HTR-8/SVneo (cell line): ENCODE measurements around the gene KLHL6.

Experiments
- DNase-seq: peaks from one replicate; pipeline ENCODE4 v3.0.0; 2011; ENCODE audit warnings: low spot score, mixed read lengths; ENCODE audit not compliant: insufficient read length
- FAIRE-seq: peaks from 2 replicates; lab custom pipeline; 2011; peaks lifted over from hg19 to GRCh38; lab: Jason Lieb, UNC

Gene KLHL6, protein sequence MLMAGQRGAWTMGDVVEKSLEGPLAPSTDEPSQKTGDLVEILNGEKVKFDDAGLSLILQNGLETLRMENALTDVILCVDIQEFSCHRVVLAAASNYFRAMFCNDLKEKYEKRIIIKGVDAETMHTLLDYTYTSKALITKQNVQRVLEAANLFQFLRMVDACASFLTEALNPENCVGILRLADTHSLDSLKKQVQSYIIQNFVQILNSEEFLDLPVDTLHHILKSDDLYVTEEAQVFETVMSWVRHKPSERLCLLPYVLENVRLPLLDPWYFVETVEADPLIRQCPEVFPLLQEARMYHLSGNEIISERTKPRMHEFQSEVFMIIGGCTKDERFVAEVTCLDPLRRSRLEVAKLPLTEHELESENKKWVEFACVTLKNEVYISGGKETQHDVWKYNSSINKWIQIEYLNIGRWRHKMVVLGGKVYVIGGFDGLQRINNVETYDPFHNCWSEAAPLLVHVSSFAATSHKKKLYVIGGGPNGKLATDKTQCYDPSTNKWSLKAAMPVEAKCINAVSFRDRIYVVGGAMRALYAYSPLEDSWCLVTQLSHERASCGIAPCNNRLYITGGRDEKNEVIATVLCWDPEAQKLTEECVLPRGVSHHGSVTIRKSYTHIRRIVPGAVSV

DNA sequence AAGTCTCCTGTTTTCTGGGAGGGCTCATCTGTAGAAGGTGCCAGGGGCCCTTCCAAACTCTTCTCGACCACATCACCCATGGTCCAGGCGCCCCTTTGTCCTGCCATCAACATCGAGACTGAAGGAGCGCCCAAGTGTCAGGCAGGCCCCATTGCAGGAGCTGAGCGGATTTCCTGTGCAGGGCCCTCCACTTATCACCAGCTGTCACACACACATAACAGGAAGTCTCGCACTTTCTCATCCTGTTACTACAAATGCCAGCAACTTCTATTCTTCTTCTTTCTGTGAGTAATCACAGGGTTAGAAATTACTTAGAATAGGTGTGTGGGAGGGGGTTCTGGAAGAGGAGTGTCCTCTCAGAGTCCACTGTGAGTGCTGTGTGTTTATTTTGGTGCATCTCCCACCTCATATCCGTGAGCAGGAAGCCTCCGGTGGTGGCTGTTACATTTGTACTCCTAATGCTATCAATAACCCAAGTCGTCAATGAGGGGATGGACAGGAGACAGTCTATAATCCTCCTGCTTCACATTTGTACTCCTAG, at the start of gene KLHL6:
KLHL6 (minus strand) TSS at position 166 of the 541 bp plus-strand sequence; CDS start at position 113, 53 bp downstream.
- DNase-seq (no peak), FAIRE-seq (no peak)

GRCh38 chr3:183597959-183598358, 42.5 kb upstream of the KLHL6 start:
- FAIRE-seq (no peak), DNase-seq (no peak)

GRCh38 chr3:183594636-183595035, 39.1 kb upstream of the KLHL6 start:
- no peak for DNase-seq
- FAIRE-seq, result no peak

- DNase-seq, result no peak
- FAIRE-seq, result no peak
Measured at GRCh38 chr3:183592821-183593220, 37.3 kb upstream of the KLHL6 start.

DNA sequence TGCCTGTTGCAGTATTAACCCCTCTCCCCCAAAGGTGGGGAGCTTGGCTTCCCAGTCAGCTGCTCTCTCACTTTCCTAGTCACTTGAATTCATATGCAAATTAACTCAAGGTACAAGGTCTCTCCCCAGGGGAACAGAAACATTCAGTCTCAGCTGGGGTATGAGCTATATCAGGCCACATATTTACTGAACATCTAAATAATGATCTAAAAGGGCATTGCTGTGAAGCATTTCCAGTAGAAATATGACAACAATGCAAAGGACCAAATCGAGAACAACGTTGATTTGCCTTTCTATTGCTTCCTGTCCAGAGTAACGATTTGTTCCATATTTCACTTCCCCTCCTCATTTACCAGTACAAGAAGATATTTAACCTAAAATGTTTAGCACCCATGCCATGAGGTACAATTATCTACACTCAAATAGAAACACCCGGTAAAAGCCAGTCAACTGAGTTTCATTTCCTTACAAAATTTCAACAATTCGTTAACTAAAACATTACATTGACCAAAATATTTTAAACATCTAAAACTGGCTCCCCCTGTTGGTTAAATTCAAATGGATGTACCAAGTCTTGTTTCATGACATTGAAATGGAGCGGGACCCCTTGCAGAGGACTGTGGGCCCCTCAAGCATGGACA, 36.5 kb upstream of the KLHL6 start:
- DNase-seq (no peak), FAIRE-seq (no peak)

DNA sequence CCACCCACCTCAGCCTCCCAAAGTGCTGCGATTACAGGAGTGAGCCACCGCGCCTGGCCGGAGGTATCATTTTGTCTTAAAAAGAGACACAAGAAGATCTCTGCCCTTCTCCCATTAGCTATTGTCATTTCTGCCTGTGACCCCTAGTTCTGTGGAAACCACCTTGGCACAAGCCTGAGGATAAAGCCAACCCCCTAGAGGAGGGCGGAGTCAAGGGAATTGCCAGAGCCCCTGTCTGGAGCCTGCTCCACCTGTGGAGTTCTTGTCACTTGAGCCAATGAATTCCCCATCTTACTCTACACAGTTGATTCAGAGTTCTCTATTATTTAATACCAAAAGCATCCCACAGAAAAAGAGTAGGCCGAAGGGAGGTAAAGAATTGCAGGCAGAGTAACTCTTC, 34.9 kb upstream of the KLHL6 start:
- no peak for DNase-seq

GRCh38 chr3:183587336-183587735, 31.8 kb upstream of the KLHL6 start:
- FAIRE-seq (no peak), DNase-seq (no peak)

More for the DNA sequence above, 34.9 kb upstream of the KLHL6 start:
- FAIRE-seq, result no peak

- FAIRE-seq (no peak), DNase-seq (no peak)
Measured at GRCh38 chr3:183586477-183586876, 31.0 kb upstream of the KLHL6 start.

DNA sequence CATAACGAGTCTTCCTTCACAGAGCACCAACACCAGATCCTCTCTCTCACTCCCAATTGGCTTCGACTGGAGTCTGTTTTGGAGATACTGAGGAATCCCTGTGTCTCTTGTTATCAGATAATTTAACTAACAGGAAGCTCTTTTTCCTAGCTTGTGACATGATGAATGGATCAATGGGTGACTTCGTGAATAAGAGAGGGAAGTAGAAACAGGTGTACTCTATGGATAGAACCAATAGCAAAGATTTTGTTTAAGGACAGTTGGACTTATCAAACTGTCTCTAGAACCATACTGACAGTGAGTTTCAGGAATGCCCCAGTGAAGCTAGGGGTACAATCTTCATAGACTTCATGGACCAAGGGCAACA, 29.4 kb upstream of the KLHL6 start:
- DNase-seq, result no peak
- no peak for FAIRE-seq

DNA sequence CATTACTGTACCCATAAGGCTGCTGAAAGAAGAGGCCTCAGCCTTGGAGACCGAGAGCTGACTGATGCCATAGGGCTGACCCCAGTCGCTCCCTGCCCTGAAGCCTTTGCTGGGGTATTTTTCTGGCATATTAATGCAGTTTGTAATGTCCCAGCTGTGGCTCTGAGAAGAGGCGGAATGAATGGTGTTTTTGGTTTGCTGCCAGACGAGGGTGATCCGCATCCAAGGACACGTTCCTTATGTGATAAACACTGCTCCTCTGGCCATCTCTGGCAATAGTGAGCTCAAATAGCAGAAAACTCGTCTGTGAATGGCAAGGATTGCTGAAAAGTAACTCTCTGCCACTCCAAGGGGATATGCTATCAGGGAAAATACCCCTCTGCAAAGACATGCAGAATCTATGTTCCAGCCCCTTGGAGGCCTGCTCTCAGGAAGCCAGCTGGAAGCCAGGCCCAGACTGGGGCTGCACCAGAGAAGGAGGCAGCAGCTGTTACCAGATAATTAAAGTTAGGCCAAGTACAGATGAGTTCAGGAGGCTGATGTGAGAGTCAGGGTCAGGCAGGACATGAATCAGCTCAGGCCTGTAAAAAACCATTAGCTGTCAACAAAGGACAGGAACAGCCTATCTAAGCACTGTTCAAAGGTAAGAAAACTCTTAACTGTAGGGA, 28.9 kb upstream of the KLHL6 start:
- no peak for DNase-seq
- FAIRE-seq, result no peak

DNA sequence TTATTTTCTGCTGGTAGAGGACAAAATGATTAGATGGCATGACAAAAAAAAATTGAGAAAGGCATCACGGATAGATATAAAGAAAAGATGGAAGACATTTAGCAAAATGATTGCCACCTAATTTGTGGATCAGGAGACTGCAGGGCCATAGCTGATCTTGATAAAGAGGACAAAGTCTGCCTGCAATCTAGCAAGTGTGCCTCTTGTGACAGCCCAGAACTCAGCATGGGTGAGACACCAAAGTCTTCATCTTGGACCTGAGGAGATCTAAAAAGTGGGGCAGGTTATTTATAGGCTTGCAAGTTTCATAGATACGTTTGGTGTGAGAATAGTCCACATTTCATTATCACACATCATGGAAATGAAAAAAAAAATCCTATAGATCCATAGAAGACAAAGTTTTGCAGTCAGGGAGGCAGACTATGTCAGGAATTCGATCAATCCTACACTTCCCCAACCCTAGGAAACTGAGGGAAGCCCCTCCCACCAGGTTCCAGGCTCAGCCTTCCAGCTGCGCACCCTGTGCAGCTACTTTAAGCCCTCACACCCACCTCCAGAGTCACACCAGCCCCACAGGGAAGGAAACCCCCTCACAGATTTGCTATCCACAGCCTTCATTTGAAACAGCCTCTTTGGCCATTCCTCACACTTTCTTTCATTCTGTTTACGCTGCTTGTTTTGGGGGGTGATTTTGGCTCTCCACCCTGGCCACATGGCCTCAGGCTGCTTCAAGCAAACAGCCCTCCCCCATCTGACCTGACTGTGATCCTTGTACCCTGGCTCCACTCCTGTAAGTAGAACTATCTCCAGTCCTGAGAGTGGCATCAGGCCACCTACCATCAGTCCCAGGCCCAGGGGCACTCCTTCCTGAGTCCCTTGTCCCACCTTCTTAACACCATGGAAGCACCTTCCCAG, 28.1 kb upstream of the KLHL6 start:
- FAIRE-seq (no peak), DNase-seq (no peak)

GRCh38 chr3:183582161-183582560, 26.7 kb upstream of the KLHL6 start:
- no peak for DNase-seq
- FAIRE-seq, result no peak

DNA sequence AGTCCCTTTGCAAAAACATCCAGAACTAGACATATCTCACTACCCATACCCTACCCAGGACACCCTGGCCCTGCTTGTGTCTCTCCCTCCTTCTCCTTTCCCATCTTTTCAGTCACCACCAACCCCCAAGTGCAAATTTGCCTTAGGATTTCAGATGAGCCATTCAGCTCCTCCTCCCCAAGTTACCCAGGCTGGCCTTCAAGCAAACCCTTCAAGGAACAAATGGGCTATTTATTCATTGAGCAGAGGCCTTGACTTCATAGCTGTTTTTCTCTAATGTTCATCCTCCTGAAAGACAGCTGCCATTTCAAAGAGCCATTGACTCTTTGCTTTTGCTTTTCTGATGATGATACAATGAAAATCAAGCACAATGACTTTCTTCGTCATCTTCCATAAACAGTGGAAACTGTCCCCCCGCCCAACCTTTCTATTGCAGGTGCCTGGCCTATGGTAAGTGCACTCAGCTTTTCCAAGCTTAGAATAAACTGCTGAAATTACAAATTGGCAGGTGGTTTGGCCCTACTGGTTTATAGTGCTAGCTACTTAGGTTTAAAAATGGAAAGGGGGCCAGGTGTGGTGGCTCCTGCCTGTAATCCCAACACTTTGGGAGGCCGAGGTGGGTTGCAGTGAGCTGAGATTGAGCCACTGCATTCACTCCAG, 26.1 kb upstream of the KLHL6 start:
- FAIRE-seq (no peak), DNase-seq (no peak)

DNA sequence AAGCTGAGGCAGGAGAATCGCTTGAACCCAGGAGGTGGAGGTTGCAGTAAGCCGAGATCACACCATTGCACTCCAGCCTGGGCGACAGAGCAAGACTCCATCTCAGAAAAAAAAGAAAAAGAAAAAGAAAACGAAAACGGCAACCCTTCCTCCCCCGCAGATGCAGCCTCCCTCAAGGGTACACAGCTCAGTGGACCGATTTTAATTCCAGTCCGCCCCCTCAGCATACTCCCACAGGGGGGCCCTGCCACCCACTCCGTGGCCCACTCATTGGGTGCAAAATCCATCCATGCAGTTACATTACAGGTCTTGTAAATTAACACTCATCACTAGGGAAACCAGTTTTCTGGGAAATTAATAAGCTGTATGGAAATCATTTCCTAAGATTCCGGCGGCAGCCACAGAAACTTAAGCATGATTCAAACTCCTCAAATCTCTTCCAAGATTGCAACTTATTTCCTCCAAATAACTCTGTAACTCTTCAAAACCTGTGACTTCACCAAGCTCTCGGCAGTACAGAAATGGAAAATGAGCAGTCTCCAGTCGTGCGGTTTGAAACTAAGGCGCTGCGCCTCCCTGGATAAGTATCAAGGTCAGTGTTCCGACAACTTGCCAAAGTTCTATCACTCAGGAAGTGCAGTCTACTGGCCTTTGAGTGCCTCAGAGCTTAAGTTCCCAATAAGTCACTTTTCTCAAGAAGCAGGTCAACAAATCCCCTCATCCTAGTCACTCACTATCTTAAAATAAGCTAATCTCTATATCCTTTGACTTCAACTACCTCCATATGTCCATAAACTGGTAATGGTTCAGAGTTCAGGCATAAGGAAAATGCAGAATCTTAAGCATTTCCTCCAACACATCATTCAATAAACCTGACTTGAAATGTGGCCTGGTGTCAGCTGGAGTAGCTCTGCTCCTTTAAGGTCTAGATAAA, 24.7 kb upstream of the KLHL6 start:
- DNase-seq (no peak), FAIRE-seq (no peak)

DNA sequence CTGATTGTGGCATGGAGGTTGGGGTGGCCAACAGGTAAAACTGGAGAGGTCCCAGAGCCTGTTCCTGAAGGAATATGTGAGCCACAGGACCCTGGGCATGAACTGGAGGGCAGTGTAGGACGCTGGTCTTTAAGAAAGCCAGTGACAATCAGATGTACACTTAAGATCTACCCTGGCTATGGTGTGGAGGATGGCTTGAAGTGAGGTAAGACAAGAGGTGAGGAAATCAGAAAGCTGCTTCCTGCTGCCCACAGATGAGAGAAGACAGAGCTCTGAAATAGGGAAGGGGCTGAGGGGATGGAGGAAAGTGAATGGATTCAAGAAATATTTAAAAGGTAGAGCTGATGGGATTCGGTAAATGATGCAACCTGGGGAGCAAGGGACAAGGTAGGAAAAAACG, 22.7 kb upstream of the KLHL6 start:
- DNase-seq (no peak), FAIRE-seq (no peak)

DNA sequence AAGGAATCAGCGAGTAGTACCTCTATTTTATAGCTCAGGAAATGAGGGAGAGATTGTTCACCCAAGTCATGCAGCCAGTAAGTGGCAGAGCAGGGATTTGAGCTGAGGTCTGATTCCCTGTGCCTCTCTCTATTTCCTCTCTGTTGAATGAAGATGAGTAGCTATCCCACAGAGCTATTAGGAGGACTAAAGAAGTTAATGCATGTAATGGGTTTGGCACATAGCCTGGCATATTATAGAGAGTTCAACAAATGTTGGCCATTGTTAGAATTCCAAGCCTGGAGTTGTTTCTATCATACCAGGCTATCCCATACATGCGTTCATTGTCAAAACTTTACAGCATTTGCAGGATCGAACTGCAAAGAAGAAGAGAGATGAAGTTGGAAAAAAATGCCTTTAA, 21.8 kb upstream of the KLHL6 start:
- FAIRE-seq (no peak), DNase-seq (no peak)

DNA sequence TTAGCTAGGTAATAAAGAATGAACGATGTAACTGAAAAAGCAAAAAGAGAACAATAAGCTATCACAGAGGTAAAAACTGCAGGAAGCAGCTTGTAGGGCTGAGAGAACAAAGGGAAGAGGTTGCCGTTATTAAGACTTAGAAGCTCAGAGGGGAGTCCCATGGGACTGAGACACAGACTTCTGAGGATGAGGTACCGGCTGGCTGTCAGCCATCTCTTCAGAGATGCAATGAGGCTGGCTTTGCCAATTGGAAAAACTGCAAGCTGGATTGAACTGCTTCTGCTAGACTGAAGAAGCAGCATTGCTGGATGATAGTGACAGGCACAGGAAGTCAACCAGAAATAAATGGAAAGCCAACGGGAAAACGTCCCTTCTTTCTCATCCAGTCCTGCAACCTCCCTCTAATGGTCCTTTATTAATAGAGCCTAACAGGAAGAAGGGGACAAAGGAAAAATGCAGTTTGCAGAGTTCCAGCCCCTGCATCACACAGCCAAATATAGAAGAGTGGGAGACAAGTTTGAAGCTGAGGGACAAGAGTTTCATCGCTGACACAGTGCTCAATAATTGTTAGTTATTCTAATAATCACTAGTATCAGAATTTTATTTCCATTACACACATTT, 21.1 kb upstream of the KLHL6 start:
- FAIRE-seq (no peak), DNase-seq (no peak)

DNA sequence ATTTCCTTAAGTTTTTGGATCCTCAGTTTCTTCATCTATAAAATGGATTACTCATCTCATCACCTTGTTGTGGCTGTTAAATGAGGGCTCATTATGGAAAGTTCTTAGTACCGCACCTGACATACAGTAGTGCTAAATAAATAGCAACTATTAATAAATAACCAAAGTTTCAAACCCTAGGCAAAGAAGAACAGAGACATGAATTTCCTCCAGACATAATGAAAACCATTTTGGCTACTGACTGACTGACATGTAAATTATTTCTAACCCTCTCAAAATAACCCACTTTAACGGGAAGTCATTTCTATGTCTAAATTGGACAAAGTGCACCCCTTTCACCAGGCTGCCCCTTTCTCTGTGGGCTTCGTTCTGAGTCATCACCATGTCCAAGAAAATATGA, 17.4 kb upstream of the KLHL6 start:
- no peak for FAIRE-seq

More for the DNA sequence above, 17.4 kb upstream of the KLHL6 start:
- DNase-seq, result no peak
